GM23338 (cell line): ENCODE results near the gene P2RX7.

Experiments used
- CREB1 ChIP-seq: fragments of 250-450 bp; sonication (Bioruptor Pico); IDR thresholded peaks from 2 replicates; pipeline ENCODE4 v1.5.0; 2020; ENCODE audit warnings: low read depth, mild to moderate bottlenecking, moderate library complexity
- CTCF ChIP-seq, 2 experiments: fragments of 200-600 bp in 1 of 2; sonication (generic) in 1 of 2; conservative IDR thresholded peaks; 2 replicates each; pipeline versions ENCODE4 v1.5.1 to v1.6.1; 2016 to 2017; ENCODE audit warnings: antibody characterized with exemption in 2 of 2, low read depth in 2 of 2, mild to moderate bottlenecking in 2 of 2, moderate library complexity in 1 of 2
- ETS1 ChIP-seq: IDR thresholded peaks from 2 replicates; pipeline ENCODE4 v1.6.1; 2016; ENCODE audit warnings: antibody characterized with exemption
- EZH2 ChIP-seq: fragments of 200-600 bp; sonication (generic); IDR thresholded peaks from one replicate; pipeline ENCODE4 v1.8.0; 2017; ENCODE audit warnings: antibody characterized with exemption, mild to moderate bottlenecking, low read depth; ENCODE audit not compliant: unreplicated experiment
- EZH2phosphoT487 ChIP-seq: fragments of 200-600 bp; sonication (generic); IDR thresholded peaks from one replicate; pipeline ENCODE4 v1.8.1; 2018; ENCODE audit warnings: antibody characterized with exemption; ENCODE audit not compliant: unreplicated experiment
- JUNB ChIP-seq: IDR thresholded peaks from one replicate; pipeline ENCODE4 v1.6.1; 2016; ENCODE audit warnings: antibody characterized with exemption; ENCODE audit not compliant: unreplicated experiment
- NANOG ChIP-seq: IDR thresholded peaks from 2 replicates; pipeline ENCODE4 v1.6.1; 2016; ENCODE audit warnings: antibody characterized with exemption, borderline replicate concordance
- POLR2AphosphoS5 ChIP-seq: IDR thresholded peaks from 2 replicates; pipeline ENCODE4 v1.6.1; 2016; ENCODE audit warnings: antibody characterized with exemption, low read depth
- REST ChIP-seq: IDR thresholded peaks from one replicate; pipeline ENCODE4 v1.6.1; 2018; ENCODE audit warnings: antibody characterized with exemption; ENCODE audit not compliant: unreplicated experiment
- ZNF114 ChIP-seq: fragments of 250-450 bp; sonication (Bioruptor Pico); IDR thresholded peaks from 2 replicates; pipeline ENCODE4 v1.5.0; 2020; ENCODE audit warnings: mild to moderate bottlenecking, moderate library complexity

- TF ChIP-seq CTCF (conservative IDR thresholded peaks at IDR 0.05; ENCODE audit: low read depth in 2 of 2) (no peak), JUNB (no peak), POLR2AphosphoS5 (no peak), REST (no peak), EZH2phosphoT487 (no peak), EZH2 (no peak), CREB1 (CRISPR knock-in tag) (no peak), ETS1 (no peak), ZNF114 (no peak), NANOG (no peak)
These were observed 57.0 kb downstream of the P2RX7 start for GRCh38 chr12:121189619-121190155.
